ENCODE measurements around the gene OAS2. TPM values are rescaled to one million over a fixed set of nuclear protein-coding genes. Genes with fewer than 3 reads are reported as not detected.

Gene OAS2
- total and polyA plus RNA-seq, 8 donors: 8.5 to 25.1 (median 11.8) TPM; not detected in 1

DNA sequence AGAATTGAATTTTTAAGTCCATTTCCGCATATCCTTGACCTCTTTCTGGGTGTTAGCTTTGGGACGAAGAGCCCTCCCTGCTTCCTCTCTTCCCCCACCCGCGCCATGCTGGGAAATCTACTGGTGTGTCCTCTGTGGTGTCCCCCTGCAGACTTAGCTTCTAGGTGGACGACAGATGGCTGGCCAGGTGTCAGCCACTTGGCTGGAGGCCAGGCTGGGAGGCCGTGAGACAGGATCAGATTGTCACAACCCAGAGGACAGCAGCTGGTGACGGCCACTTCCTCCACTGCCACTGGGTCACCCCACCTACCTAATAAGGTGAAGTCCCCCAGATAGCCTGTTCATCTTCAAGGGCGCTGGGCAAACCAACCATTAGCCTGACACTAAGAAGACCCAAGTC is 64.9 kb downstream of the OAS2 start:
- H3K4me3 ChIP-seq: no peak overlapping the region
- intact Hi-C loops (cut with DNase I; ENCODE audit: low total_unique reads): no loop called here
- peaks cover 0 to 6% (median 0%) of the 10 kb centered on the region in 4 donors for H3K9me3 ChIP-seq
- peaks cover 0 to 55% (median 0%) of the 10 kb centered on the region in 3 donors for H3K27me3 ChIP-seq
- no peak for TF ChIP-seq EP300 (IDR thresholded peaks at IDR 0.05)
- TF ChIP-seq, protein P1, sequence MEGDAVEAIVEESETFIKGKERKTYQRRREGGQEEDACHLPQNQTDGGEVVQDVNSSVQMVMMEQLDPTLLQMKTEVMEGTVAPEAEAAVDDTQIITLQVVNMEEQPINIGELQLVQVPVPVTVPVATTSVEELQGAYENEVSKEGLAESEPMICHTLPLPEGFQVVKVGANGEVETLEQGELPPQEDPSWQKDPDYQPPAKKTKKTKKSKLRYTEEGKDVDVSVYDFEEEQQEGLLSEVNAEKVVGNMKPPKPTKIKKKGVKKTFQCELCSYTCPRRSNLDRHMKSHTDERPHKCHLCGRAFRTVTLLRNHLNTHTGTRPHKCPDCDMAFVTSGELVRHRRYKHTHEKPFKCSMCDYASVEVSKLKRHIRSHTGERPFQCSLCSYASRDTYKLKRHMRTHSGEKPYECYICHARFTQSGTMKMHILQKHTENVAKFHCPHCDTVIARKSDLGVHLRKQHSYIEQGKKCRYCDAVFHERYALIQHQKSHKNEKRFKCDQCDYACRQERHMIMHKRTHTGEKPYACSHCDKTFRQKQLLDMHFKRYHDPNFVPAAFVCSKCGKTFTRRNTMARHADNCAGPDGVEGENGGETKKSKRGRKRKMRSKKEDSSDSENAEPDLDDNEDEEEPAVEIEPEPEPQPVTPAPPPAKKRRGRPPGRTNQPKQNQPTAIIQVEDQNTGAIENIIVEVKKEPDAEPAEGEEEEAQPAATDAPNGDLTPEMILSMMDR (IDR thresholded peaks at IDR 0.05): no peak
- TF ChIP-seq POLR2A (IDR thresholded peaks at IDR 0.05): no peak
- no peak for TF ChIP-seq POLR2AphosphoS5 (IDR thresholded peaks at IDR 0.05)
- H3K4me1 ChIP-seq: peaks cover 0 to 9% (median 0%) of the 10 kb centered on the region in 4 donors
- WGBS, 5 donors: 64 to 71% (median 67%) methylated on average over 8 of the region's 8 CpGs
- peak in 1 of 2 donors; percentile 36 for DNase-seq
- H3K27ac ChIP-seq: no peak overlapping the region
- H3K36me3 ChIP-seq: no peaks in the 10 kb centered on the region

DNA sequence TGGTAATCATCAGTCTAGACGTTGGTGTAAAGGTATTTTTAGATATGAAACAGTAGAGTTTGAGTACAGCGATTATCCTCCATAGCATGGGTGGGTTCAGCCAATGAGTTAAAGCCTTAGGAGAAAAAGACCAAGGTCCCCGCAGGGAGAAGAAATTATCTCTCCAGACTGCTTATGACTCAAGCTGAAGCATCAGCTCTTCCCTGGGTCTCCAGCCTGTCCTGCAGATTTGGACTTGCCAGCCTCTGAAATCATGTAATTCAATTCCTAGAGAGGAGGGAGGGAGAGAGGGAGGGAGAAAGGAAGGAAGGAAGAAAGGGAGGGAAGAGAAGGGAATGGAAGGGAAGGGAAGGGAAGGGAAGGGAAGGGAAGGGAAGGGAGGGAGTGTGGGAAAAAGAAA is 66.2 kb downstream of the OAS2 start:
- peaks cover 0 to 9% (median 0%) of the 10 kb centered on the region in 4 donors for H3K4me1 ChIP-seq
- intact Hi-C loops (cut with DNase I; ENCODE audit: low total_unique reads): no loop called here
- H3K27me3 ChIP-seq: peaks cover 0 to 65% (median 0%) of the 10 kb centered on the region in 3 donors
- no peak overlapping the region for H3K4me3 ChIP-seq
- H3K9me3 ChIP-seq: peaks cover 0 to 6% (median 0%) of the 10 kb centered on the region in 4 donors
- WGBS, 5 donors: 70 to 84% (median 77%) methylated on average over 3 of the region's 3 CpGs
- TF ChIP-seq POLR2AphosphoS5 (IDR thresholded peaks at IDR 0.05) (no peak), EP300 (IDR thresholded peaks at IDR 0.05) (no peak), POLR2A (IDR thresholded peaks at IDR 0.05) (no peak)
- TF ChIP-seq, protein P1 (IDR thresholded peaks at IDR 0.05): no peak
- H3K27ac ChIP-seq: no peak overlapping the region
- H3K36me3 ChIP-seq: no peaks in the 10 kb centered on the region
- no peak for DNase-seq

DNA sequence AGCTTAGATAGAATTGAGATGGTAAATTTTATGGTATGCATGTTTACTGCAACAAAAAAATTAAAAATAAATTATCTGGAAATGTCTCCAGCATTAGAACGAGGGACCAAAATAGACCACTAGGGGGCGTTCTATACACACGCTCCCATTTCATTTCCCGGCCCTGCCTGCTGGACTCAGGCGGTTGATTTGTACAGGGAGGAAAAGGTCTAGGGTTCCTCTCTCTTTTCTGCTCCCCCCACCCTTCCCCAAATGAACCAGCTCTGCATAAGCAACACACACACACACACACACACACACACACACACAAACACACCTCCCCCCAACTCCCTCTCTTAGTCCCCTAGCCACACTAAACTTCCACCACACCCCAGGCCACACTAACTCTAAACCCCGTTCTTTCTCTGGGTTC is 70.4 kb downstream of the OAS2 start:
- DNase-seq: peak; percentile 57 to 88
- no peaks in the 10 kb centered on the region for H3K36me3 ChIP-seq
- H3K4me3 ChIP-seq: no peak overlapping the region
- H3K4me1 ChIP-seq: no peaks in the 10 kb centered on the region
- peaks cover 0 to 65% (median 5%) of the 10 kb centered on the region in 3 donors for H3K27me3 ChIP-seq
- intact Hi-C loops (cut with DNase I; ENCODE audit: low total_unique reads): loop anchor here (5.0 kb wide), 2 partner anchors 49 to 124 kb away; no protein-coding TSS in a partner anchor
- WGBS, 5 donors: 8 to 13% (median 9%) methylated on average over 6 of the region's 6 CpGs
- H3K9me3 ChIP-seq: peaks cover 0 to 6% (median 0%) of the 10 kb centered on the region in 4 donors
- TF ChIP-seq EP300 (IDR thresholded peaks at IDR 0.05): no peak
- TF ChIP-seq, protein P1 (IDR thresholded peaks at IDR 0.05): peak in 5 of 7 experiments; percentile 48 to 93 (median 78)
- no peak overlapping the region for H3K27ac ChIP-seq

DNA sequence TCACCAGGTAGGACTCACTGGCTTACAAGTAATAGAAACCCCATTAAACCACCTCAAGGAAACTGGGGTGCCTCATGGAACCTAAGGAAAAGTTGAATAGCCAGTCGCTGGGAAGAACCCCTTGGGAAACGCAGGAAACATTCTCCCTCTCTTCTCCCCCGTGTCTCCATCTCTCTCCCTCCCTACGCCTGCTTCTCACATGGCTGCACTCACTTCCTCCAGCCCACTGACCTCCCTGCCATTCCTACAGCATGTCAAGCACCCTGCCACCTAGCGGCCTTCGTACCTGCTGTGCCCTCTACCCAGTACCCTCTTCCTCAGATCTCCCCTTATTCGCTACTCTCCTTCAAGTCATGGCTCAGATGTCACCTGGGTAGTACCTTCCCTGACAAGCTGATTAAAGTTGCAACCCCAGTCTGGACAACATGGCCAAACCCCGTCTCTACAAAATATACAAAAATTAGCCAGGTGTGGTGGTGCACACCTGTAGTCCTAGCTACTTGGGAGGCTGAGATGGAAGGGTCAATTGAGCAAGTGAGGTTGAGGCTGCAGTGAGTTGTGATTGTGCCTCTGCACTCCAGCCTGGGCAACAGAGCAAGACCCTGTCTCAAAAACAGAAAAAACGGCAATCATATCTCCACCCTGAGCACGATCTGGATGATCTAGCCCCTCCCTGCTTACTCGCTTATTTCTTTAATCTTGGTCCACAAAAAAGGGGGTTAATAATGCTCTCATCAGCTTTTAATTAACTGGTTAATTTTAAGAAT is 71.8 kb downstream of the OAS2 start:
- intact Hi-C loops (cut with DNase I; ENCODE audit: low total_unique reads): loop anchor here (5.0 kb wide), 2 partner anchors 47 to 122 kb away; no protein-coding TSS in a partner anchor
- H3K27me3 ChIP-seq: peaks cover 0 to 62% (median 6%) of the 10 kb centered on the region in 3 donors
- TF ChIP-seq, protein P1 (IDR thresholded peaks at IDR 0.05): peak in 1 of 7 experiments; percentile 24
- TF ChIP-seq POLR2A (IDR thresholded peaks at IDR 0.05): no peak
- no peak overlapping the region for H3K27ac ChIP-seq
- H3K9me3 ChIP-seq: no peaks in the 10 kb centered on the region
- H3K36me3 ChIP-seq: no peaks in the 10 kb centered on the region
- 44 to 56% (median 52%) methylated on average over 11 of the region's 11 CpGs for WGBS, 5 donors
- H3K4me1 ChIP-seq: no peaks in the 10 kb centered on the region
- peak in 1 of 2 donors; percentile 59 for DNase-seq
- no peak overlapping the region for H3K4me3 ChIP-seq

Data from stomach (tissue), 9 donors.